ENCODE measurements around the gene PGLYRP2.

- TF ChIP-seq CTCF (IDR thresholded peaks at IDR 0.05): no peak
- TF ChIP-seq POLR2A (IDR thresholded peaks at IDR 0.05): no peak
Measured at GRCh38 chr19:15475169-15475568, 4.1 kb downstream of the PGLYRP2 start.

Measured in upper lobe of left lung (tissue), 4 donors.